ENCODE results near the gene RFX2. TPM values are rescaled to one million over a fixed set of nuclear protein-coding genes. Genes with fewer than 3 reads are reported as not detected.

RFX2 gene
- total and polyA plus RNA-seq, 9 of the 15 experiments (the other 6 are each of a cell fraction or from before 2014, with no cell fraction given), result 3.6 to 18.7 (median 8.7) TPM

DNA sequence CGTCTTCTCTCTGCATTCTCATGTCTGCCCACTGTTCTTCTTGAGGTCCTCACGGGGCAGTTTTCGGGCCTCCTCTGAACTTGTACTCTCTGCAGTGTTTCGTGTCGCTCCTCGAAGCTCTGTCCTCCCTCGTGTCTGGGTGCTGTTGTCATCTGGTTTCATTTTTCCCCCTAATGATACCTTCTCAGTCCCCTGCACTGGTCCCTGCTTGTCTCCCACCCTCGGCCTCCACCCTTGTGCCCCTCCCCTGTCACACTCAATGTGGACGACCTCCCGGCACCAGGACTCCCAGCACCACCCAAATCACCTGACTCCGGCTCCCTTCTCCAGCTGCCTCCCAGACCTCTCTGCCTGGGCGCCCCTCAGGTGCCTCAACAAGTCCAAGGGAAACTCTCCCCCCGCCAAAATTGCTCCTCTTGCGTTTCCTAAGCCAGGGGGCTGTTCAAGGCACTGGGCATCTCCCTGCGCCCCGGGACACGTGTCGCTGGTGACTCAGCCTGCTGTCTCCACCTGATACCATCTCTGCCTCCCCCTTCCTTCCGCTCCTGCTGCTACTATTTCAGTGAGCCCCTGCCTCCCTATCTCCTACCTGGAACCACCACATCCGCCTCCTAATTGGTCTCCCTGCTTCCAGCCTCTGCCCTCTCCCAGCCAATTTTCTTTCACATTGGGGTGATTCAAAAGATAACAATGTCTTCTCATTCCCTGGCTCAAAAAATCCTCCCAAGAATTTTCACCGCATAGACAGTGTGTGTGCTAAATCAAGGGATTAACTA is 49.5 kb downstream of the RFX2 start (continued):
- TF ChIP-seq ZNF282 (CRISPR knock-in tag; IDR thresholded peaks at IDR 0.05) (no peak), PHF8 (IDR thresholded peaks at IDR 0.05; ENCODE audit: borderline replicate concordance, low read length) (peak; percentile 32; the same call in 1 of the 2 replicates), ZBTB7A (IDR thresholded peaks at IDR 0.05; ENCODE audit: borderline replicate concordance, control insufficient read depth, low read depth, low read length) (peak; percentile 80), HCFC1 (IDR thresholded peaks at IDR 0.05; ENCODE audit: low read depth, low read length) (no peak), ESRRA (IDR thresholded peaks at IDR 0.05; ENCODE audit: borderline replicate concordance, low read depth) (peak; percentile 60; the same call in 1 of the 2 replicates), CCNT2 (IDR thresholded peaks at IDR 0.05; ENCODE audit: borderline replicate concordance, extremely low read depth, insufficient read length, low read depth, low read length) (peak; percentile 67), NR1H2 (CRISPR knock-in tag; IDR thresholded peaks at IDR 0.05) (peak; percentile 33; the same call in 1 of the 2 replicates), ZNF311 (CRISPR knock-in tag; IDR thresholded peaks at IDR 0.05) (peak; percentile 76; the same call in 1 of the 2 replicates), RNF2 (IDR thresholded peaks at IDR 0.05) (peak; percentile 98), CTBP1 (IDR thresholded peaks at IDR 0.05; ENCODE audit: borderline replicate concordance) (peak; percentile 99), GTF2F1 (IDR thresholded peaks at IDR 0.05; ENCODE audit: low read depth, low read length) (peak; percentile 26; the same call in 1 of the 2 replicates), NFE2 (IDR thresholded peaks at IDR 0.05; ENCODE audit: low read depth) (peak; percentile 90), ATF1 (CRISPR knock-in tag; IDR thresholded peaks at IDR 0.05) (no peak), ATF1 (tag; IDR thresholded peaks at IDR 0.05) (peak; percentile 67), MAZ (CRISPR knock-in tag; conservative IDR thresholded peaks at IDR 0.05 in 1 of 2, IDR thresholded peaks at IDR 0.05 in 1 of 2) (peak; percentile 78 to 85)
- TF ChIP-seq, protein P1, sequence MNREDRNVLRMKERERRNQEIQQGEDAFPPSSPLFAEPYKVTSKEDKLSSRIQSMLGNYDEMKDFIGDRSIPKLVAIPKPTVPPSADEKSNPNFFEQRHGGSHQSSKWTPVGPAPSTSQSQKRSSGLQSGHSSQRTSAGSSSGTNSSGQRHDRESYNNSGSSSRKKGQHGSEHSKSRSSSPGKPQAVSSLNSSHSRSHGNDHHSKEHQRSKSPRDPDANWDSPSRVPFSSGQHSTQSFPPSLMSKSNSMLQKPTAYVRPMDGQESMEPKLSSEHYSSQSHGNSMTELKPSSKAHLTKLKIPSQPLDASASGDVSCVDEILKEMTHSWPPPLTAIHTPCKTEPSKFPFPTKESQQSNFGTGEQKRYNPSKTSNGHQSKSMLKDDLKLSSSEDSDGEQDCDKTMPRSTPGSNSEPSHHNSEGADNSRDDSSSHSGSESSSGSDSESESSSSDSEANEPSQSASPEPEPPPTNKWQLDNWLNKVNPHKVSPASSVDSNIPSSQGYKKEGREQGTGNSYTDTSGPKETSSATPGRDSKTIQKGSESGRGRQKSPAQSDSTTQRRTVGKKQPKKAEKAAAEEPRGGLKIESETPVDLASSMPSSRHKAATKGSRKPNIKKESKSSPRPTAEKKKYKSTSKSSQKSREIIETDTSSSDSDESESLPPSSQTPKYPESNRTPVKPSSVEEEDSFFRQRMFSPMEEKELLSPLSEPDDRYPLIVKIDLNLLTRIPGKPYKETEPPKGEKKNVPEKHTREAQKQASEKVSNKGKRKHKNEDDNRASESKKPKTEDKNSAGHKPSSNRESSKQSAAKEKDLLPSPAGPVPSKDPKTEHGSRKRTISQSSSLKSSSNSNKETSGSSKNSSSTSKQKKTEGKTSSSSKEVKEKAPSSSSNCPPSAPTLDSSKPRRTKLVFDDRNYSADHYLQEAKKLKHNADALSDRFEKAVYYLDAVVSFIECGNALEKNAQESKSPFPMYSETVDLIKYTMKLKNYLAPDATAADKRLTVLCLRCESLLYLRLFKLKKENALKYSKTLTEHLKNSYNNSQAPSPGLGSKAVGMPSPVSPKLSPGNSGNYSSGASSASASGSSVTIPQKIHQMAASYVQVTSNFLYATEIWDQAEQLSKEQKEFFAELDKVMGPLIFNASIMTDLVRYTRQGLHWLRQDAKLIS (CRISPR knock-in tag; IDR thresholded peaks at IDR 0.05), result no peak
- TF ChIP-seq, protein P2, sequence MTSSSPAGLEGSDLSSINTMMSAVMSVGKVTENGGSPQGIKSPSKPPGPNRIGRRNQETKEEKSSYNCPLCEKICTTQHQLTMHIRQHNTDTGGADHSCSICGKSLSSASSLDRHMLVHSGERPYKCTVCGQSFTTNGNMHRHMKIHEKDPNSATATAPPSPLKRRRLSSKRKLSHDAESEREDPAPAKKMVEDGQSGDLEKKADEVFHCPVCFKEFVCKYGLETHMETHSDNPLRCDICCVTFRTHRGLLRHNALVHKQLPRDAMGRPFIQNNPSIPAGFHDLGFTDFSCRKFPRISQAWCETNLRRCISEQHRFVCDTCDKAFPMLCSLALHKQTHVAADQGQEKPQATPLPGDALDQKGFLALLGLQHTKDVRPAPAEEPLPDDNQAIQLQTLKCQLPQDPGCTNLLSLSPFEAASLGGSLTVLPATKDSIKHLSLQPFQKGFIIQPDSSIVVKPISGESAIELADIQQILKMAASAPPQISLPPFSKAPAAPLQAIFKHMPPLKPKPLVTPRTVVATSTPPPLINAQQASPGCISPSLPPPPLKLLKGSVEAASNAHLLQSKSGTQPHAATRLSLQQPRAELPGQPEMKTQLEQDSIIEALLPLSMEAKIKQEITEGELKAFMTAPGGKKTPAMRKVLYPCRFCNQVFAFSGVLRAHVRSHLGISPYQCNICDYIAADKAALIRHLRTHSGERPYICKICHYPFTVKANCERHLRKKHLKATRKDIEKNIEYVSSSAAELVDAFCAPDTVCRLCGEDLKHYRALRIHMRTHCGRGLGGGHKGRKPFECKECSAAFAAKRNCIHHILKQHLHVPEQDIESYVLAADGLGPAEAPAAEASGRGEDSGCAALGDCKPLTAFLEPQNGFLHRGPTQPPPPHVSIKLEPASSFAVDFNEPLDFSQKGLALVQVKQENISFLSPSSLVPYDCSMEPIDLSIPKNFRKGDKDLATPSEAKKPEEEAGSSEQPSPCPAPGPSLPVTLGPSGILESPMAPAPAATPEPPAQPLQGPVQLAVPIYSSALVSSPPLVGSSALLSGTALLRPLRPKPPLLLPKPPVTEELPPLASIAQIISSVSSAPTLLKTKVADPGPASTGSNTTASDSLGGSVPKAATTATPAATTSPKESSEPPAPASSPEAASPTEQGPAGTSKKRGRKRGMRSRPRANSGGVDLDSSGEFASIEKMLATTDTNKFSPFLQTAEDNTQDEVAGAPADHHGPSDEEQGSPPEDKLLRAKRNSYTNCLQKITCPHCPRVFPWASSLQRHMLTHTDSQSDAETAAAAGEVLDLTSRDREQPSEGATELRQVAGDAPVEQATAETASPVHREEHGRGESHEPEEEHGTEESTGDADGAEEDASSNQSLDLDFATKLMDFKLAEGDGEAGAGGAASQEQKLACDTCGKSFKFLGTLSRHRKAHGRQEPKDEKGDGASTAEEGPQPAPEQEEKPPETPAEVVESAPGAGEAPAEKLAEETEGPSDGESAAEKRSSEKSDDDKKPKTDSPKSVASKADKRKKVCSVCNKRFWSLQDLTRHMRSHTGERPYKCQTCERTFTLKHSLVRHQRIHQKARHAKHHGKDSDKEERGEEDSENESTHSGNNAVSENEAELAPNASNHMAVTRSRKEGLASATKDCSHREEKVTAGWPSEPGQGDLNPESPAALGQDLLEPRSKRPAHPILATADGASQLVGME (CRISPR knock-in tag; IDR thresholded peaks at IDR 0.05), result peak; percentile 34; the same call in 1 of the 2 replicates
- TF ChIP-seq, protein P3, sequence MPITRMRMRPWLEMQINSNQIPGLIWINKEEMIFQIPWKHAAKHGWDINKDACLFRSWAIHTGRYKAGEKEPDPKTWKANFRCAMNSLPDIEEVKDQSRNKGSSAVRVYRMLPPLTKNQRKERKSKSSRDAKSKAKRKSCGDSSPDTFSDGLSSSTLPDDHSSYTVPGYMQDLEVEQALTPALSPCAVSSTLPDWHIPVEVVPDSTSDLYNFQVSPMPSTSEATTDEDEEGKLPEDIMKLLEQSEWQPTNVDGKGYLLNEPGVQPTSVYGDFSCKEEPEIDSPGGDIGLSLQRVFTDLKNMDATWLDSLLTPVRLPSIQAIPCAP (CRISPR knock-in tag; IDR thresholded peaks at IDR 0.05; ENCODE audit: borderline replicate concordance), result no peak
